ENCODE data around the gene APAF1.

The APAF1 gene

DNA sequence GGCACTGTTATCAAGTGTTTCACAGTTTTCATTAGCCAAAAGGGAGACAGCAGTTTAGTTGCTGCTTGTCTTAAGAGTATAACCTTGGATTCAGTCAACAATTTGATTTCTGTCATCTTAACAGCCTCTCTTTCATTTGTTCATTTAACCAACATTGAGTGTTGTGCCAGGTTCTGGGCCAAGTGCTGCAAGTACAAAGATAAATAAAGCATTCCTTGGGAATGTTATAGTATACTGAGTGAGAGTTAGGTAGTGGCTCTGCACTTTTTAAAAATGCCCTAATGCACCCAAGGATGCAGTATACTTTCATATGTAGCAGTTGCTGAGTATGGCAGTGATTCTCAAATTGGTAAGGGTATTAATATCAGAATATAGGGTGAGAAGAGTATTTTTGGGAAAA is 15.4 kb downstream of the APAF1 start:
- no peak for DNase-seq

DNA sequence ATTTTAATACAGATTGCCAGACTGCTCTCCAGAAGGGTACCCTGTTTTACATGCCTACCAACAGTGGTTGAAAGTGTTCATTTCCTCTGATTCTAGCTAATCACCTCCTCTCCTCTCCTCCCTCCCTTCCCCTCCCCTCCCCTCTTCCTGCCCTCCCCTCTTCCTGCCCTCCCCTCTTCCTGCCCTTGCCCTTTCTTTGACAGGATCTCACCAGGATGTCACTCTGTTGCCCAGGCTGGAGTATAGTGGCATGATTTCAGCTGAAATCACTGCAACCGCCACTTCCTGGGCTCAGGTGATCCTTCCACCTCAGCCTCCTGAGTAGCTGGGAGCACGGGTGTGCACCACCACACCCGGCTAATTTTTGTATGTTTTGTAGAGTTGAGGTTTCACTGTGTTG is 24.7 kb downstream of the APAF1 start:
- no peak for DNase-seq

DNA sequence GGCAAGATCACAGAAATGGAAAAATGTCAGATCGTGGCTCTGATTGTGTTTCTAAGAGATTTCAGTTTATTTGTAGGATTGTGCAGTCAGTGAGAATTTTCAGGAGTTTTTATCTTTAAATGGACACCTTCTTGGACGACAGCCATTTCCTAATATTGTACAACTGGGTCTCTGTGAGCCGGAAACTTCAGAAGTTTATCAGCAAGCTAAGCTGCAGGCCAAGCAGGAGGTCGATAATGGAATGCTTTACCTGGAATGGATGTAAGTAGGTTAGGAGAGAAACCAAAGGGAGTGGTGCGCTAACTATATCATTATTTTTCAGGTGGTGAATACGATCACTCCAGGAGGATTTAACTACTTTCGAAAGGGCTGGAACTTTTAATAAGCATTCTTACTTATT is 26.4 kb downstream of the APAF1 start:
- DNase-seq, result no peak

DNA sequence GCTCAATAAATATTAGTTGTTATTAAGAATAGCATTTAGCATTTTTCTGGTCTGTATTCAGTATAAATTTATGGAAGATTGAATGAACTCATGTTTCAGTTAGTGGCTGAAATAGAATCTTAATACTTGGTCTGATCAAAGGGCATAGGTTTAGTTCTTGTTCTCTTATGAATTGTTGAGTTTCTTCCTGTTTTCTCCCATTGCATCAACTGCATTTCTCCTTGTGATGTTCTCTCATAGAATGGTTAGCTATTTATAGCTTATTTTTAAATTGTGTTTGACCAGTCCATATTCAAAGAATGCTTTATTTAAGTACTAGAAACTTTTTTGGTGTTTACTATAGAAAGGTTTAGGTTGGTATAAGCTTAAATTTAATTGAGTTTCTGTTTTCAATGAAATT is 29.8 kb downstream of the APAF1 start:
- no peak for DNase-seq

DNA sequence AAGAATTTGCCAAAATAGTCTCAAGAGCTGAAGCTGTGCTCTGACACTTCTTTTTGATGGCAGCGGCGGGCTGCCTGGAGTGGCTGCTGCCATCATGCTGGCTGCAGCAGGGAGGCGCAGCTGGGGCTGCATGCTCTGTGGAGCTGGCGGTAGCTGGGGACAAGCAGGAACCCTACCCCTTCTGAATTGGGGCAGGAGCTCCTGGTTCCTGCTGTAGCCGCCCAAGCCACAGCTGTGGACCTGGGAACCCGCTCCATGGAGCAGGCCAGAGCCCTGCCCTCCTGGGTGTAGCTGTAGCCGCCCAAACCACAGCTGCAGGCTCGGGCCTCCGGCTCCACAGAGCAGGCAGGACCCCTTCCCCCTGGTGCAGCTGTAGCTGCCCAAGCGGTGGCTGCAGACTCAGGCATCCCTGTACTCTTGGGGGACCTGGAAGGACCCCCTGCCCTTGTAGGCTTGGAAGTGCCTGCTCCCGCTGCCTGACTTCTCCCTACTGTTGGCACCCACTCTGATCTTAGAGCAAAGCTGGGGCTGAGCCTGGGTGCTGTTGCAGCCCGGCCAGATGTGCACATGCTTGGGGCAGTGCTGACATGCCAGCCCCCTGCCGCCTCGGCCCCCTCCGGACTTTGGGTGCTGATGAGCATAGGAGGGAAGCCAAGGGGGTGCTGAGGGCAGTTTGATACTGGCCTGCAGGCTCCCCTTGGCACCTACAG is 33.3 kb downstream of the APAF1 start:
- DNase-seq, result no peak

DNA sequence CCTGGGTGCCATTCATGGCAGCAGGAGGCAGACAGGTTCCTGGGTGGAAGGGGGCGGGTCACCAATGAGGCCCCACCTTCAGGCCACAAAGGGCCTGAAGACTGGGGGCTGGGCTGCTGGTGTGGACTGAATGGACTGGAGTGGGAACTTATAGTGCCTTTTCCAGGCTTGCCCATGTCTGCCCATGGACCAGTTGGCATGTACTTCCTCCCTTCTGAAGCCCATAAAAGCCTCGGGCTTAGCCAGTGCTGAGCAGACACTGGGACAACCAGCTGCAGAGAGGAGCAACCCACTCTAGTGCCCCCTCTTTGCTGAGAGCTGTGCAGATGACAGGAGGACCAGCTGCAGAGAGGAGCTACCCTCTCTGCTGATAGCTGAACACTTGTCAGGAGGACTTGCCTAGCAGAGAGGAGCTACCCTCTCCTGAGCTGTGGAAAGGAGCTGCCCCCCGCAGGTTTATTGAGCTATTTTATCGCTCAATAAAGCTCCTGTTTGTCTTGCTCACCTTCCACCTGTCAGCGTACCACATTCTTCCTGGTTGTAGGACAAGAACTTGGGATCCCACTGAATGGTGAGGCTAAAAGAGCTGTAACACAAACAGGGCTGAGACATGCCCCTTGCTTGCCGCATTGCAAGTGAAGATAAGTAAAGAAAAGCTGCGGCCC is 34.0 kb downstream of the APAF1 start:
- DNase-seq, result no peak

DNA sequence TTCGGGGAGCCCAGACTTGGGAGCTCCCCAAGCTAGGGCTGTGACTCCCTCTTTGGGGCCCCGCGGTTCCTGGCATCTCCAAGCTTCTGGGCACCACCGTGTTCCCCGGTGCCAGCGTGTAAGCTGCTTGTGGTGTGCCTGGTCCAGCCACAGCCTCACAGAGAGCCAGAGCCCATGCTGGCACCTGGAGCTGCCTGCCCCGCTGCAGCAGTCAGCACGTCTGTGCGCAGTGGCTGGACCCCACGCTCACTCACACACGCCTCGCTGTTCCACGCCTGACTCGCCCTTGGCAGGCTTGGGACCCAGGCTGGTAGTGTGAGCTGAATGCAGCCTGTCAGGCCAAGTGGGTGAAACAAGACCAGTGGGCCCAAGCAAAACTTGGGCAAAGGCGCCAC is 34.5 kb downstream of the APAF1 start:
- no peak for DNase-seq

DNA sequence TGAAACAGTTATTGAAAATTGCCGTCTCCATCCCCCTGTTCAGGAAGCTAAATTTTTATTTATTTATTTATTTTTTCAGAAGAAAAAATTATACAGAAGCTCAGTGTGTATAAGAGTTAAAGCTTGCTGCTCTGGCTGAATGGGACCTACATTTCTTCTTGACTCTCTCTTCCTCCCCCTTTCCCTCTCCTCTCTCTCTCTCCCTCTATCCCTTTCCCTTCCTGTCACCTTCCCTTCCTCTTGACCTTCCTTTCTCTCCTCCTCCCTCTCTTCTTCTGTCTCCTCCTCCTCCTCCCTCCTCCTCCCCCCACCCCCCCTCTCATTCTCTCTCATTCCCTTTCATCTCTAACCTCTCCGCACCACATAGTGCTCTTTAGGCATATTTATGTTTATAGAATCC is 39.1 kb downstream of the APAF1 start:
- DNase-seq, result no peak

DNA sequence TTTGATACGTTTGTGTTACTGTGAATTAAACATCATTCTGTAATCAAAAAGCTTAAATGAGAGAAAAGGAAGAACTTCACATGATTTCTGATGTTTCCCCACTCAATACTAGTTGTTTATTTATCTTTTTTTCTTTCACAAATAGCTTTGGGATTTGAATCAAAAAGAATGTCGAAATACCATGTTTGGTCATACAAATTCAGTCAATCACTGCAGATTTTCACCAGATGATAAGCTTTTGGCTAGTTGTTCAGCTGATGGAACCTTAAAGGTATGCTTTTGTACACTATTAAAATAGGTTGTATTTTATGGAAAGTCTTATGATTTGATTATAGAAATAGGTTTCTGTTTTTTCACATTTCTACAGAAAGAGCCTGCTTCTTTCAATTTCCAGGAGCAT is 41.5 kb downstream of the APAF1 start:
- no peak for DNase-seq

DNA sequence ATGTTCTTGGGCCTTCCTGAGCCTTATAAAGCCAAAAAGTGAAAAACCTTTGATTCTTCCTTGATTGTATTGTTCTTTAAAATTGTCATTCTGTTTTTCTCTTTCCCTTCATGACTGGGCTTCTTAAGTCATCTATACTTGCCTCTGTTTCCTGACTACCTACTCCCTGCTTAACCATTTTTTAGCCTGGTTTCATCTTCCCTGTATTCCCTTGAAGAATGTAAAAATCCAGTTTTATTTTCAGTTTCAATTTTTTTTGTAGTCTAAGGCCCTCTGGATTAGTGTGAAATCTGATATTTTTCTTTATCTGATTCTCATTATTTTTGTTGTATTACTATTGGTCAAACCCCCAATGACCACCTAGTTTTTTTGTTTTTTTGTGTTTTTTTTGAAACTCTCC is 46.3 kb downstream of the APAF1 start:
- DNase-seq, result no peak

DNA sequence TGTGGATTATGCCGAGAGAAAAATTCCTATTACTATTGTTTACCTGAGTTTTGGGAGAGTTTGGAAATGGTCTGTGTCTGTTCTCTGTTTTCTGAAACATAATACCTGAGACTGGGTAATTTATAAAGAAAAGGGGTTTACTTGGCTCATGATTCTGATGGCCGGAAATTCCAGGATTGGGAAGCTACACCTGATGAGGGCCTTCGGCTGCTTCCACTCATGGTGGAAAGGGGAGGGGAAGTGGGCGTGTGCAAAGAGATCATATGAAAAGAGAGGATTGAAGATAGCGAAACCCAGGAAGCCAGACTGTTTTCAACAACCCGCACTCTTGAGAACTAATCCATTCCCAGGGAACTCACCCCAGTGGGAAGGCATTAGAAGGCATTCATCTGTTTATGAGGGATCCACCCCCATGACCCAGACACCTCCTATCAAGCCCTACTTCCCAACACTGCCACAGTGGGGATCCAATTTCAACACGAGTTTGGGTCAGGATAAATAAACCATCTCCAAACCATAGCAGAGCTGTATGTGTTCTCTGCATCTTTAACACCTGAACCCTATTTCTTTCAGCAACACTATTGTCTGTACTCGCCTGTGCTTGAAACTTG is 51.1 kb downstream of the APAF1 start:
- DNase-seq, result no peak

DNA sequence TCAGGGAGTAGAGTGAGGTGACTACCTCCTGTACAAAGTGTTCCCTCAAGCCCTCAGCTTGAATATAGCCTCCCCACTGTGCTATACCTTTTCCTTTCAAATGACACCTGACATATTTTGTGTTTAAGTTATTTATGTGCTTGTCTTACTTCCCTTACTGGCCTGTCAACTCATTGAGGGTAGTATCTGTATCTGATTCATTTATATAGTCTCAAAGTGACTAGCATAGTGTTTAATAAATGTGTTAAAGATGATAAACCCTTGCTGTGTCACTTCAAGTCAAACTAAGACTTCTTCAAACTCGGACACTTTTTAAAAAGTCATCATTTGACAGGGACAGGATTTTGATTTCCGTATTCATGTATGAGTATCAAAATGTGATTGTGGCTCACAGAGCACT is 52.1 kb downstream of the APAF1 start:
- DNase-seq, result no peak

DNA sequence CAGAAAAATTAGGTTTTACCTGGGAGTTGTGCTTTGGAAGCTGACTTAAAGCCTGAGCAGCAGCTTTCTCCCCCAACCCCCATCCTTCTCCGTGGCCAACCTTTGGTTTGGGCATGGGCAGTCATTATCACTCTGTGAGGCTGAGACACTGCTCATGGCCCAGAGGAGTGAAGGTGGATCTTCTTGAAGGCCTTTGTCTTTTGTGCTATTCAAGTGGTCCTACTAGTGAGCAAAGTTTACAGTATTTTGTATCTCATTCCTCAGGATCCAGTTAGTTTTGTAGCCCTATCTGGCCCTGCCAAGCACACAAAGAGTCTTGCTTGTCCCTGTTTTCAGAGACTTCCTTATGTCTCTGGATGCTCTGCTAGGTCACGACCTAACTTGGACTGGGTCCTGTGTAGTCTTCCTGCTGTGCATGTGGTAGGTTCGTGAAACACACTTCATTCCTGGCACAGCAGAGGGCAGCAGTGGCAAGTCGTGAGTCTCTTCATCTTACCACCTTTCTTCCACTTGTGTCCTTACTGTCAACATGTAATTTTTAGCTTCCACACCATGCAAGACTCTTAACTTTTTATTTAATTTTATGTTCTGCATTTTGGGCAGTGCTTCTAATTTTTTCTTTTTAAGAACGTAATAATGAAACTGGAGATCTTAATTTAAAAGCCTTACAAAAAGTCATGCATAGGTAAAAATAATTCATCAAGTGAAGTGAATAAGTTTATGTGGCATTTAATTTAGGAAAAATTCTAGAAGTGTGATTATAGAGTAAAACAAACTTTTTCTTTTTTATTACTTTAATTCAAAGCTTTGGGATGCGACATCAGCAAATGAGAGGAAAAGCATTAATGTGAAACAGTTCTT is 53.7 kb downstream of the APAF1 start:
- DNase-seq, result peak; percentile 43

DNA sequence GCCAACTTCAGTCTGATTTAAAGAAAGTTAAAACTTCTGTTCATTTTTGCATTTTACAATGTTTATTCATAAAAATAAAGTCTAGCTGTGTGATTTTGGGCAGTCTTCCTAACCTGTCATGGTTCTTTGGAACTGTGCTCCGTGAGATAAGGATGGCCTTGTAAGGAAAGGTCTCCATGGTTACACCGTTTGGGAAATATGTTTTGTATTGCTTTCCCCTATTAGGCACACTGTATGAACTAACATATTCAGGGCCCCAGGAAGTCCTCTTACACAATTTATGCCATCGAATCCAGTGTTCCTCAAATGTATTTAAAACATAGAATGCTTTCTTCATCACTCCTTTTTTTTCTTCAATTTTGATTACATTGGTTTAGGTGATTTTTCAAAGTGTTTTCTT is 54.5 kb downstream of the APAF1 start:
- no peak for DNase-seq

DNA sequence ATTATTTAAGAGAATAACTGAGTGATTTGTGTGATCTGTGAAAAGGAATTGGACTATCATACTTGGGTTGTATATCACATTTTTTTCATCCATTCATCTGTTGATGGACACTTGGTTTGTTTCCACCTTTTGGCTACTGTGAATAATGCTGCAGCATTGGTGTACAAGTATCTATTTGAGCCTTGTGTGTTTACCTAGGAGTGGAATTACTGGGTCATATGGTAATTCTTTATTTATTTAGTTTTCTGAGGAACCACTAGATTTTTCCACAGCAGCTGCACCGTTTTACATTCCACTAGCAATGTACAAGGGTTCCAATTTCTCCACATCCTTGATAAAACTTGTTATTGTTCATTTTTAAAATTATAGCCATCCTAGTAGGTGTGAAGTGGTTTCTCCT is 56.1 kb downstream of the APAF1 start:
- DNase-seq, result no peak

DNA sequence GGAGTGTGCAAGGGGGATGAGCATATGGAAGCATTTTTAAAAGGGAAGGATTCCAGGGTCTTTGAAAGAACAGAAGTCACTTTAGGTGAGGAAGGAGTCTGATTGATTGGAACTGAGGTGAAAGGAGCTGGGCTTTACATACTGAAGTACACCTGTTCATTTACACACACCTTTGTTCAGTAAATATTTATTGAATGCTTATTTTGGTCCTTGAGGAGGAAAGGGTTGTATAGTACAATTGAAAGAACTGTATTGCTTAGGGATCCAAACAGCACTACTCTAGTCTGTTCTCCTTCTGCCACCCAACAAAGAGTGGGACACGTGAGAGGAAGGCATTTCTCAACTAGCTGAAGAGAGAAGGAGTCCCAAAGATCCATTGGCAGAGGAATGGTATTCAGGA is 63.9 kb downstream of the APAF1 start:
- no peak for DNase-seq

DNA sequence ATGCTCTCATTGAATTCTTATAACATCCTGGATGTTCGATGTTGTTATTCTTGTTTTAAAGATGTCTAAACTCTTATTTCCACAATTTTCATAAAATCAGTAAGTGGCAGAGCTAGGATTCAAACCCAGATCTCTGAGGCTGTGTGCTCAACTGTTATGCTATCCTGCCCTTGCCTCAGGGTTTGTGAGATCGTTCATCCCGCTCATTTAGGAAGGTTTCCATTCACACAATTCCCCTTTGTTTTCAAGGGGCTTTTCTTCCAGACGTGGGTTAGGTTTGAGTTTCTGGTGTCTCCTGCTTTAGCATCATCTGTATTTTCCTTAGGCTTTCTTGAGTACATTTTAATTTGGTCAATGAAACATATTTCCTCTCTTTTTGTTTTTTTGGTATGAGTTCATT is 69.3 kb downstream of the APAF1 start:
- no peak for DNase-seq

DNA sequence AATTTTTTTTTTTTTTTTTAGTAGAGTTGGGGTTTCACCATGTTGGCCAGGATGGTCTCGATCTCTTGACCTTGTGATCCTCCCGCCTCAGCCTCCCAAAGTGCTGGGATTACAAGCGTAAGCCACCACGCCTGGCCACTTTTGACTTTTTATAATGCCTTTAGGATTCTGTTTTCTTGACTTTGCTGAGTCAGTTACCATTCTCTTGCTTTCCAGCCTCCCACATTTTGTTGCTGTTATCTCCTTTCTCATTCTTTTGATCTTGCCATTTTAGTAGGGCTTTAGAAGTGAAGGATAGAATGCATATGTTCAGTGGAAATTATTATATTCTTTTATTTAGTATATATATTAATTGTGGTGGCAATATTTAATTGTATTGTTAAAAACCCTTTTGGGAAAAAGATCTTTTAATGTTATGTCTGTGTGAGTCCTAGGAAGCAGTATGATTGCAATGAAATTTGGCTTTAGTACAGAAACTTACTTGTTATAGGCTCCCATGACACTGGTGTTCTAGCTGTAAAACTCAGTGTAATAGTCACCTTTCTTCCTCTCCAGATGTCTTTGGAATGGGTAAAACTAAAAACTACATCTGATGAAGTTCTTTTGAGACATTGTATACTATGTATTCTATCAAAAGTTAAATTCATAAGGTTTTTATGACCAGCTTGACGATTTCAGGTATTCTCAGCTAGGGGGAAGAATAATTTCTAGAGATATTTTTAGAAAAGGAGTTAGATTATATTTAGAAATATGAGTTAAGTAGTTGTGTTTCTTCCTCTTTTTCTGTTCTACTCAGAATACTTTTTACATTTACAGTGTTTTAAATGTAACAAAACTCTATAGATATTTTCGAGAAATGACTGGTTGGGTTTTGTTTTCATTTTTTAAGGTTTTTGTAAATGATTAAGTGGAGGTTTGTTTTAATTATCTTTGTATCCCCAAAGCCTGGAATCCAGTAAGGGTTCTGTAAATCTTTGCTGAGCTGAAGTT is 74.7 kb downstream of the APAF1 start:
- no peak for DNase-seq

DNA sequence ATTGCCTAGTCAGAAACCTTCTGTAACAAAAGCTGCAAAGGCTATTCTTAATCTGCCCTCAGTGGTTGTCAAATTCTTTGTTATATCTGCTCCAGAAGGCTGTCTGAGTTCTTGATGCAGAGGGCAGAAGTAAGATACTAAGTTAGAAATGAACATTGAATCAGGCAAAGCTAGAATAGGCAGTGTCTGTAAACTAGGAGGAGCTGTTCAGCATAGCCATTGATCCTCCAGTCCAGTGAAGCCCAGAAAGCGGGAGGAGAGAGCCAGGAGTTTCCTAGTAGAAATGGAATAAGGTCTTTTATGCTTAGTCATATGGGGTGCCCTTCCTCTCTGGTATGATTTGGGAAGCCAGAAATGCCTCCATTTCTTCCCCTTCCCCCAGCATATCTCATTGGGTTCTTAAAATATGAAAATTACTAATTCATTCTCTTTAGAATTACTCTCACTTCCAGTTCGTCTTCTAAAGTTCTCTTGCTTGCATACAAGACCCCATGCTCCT is 76.2 kb downstream of the APAF1 start:
- DNase-seq, result no peak

DNA sequence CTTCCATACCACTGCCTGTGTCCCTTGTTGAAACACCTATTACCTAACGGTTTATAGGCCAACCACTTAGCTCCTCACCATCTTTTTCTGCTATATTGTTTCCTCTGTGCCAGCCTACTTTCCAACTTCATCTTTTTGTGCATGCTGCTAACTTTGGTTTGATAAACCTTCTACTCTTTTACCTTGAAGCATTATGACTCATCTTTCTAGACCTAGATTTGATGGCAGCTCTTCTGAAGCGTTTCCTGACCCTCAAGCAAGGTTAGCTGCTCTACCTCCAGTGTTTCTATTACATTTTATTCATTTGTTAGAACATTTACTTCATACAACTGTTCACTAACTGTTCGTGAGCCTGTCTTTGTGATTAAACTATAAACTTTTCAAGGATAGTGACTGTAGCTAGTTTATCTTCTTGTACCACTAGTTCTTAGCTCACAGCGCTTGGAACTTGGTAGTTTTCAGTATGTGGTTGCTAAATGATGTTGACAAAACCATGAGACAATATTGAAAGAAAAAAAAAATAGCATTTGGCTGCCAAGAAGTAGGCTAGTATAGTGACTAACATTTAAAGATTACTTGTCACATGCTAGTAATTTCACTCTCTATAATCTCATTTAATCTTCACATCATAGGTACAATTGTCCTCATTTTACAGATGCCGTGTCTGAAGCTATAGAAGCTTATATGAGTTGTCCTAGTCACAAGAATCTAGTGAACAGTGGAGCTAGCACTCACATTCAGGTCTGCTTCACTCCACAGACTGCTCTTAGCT is 79.5 kb downstream of the APAF1 start:
- DNase-seq, result no peak
